ENCODE data around the gene PRG3. TPM values are rescaled to one million over a fixed set of nuclear protein-coding genes. Genes with fewer than 3 reads are reported as not detected.

PRG3 gene
- total and polyA plus RNA-seq, 2 of the 4 experiments (the other 2 are of a cell fraction), result not detected

GRCh38 chr11:57330029-57330428 lies 50.9 kb downstream of the PRG3 start:
- Histone ChIP-seq H4K20me1 (ENCODE audit: insufficient read depth, low read length) (0 out of 2 replicates have a peak, but pooled peaks cover 3% of the 10 kb centered on the region), H3K23ac (ENCODE audit: low read depth, low read length) (no peak overlapping the region), H2AK5ac (ENCODE audit: low read depth, low read length) (no peak overlapping the region), H4K91ac (ENCODE audit: insufficient read depth, low read depth, low read length) (no peak overlapping the region), H2BK20ac (ENCODE audit: low read depth, low read length) (no peak overlapping the region), H3K36me3 (ENCODE audit: control insufficient read depth, insufficient read depth, low read length) (peaks cover 66% of the 10 kb centered on the region), H3K27ac (ENCODE audit: insufficient read depth, low read length) (no peak overlapping the region), H4K5ac (ENCODE audit: low read depth, low read length) (no peak overlapping the region), H3K56ac (ENCODE audit: extremely low read depth, insufficient read depth, low read length) (no peak overlapping the region), H2AK9ac (replicated peaks; ENCODE audit: low read depth, low read length, poor library complexity) (no peak overlapping the region), H2BK15ac (ENCODE audit: low read depth, low read length) (no peak overlapping the region), H3K79me1 (ENCODE audit: low read depth in 1 of 2, low read length in 2 of 2) (peaks cover 39 to 66% of the 10 kb centered on the region in 2 experiments), H3K9ac (ENCODE audit: low read depth, low read length) (no peak overlapping the region), H2BK120ac (ENCODE audit: low read depth, low read length) (no peak overlapping the region), H3K9me1 (ENCODE audit: insufficient read depth, low read length) (peaks cover 12% of the 10 kb centered on the region), H3K27me3 (ENCODE audit: control insufficient read depth, insufficient read depth, low read length) (no peaks in the 10 kb centered on the region), H3K4me1 (ENCODE audit: control insufficient read depth, insufficient read depth, low read length) (peaks cover 12% of the 10 kb centered on the region), H3K4me2 (ENCODE audit: low read depth, low read length) (no peak overlapping the region), H3K4ac (ENCODE audit: low read depth, low read length) (no peak overlapping the region), H2BK5ac (ENCODE audit: low read depth, low read length, poor library complexity, severe bottlenecking) (no peak overlapping the region), H4K8ac (ENCODE audit: low read depth in 2 of 2, low read length in 2 of 2) (no peak overlapping the region), H2AFZ (replicated peaks; ENCODE audit: low read length, poor library complexity) (no peak overlapping the region), H3K4me3 (ENCODE audit: insufficient read depth, low read depth, low read length) (no peak overlapping the region), H3K9me3 (ENCODE audit: control insufficient read depth, insufficient read depth, low read length) (no peaks in the 10 kb centered on the region), H3K14ac (replicated peaks; ENCODE audit: low read depth, low read length) (no peak overlapping the region), H3K18ac (ENCODE audit: low read depth, low read length) (no peak overlapping the region)
- WGBS, 2 experiments (ENCODE audit: extremely low coverage in 2 of 2, insufficient read length in 1 of 2), result 83% methylated on average over 5 of the region's 9 CpGs; no CpG with 5 or more reads in 1 of the 2 experiments
- POLR2A ChIA-PET (ENCODE audit: unreplicated experiment), result no interaction called here
- CTCF ChIA-PET, result no interaction called here
- no TSS peak for BruUV-seq (replicated peaks)
- DNase-seq (no peak), ATAC-seq (ENCODE audit: low read depth) (no peak)
- intact Hi-C loops (cut with micrococcal nuclease) (no loop called here), in situ Hi-C loops (cut with MboI; ENCODE audit: low sequenced_read_pairs) (no loop called here), dilution Hi-C loops (cut with HindIII; ENCODE audit: low sequenced_read_pairs, unreplicated experiment) (no loop called here)
- TF ChIP-seq NFE2L2 (IDR thresholded peaks at IDR 0.05; ENCODE audit: low read depth, low read length) (no peak), RFX5 (IDR thresholded peaks at IDR 0.05; ENCODE audit: low read depth, low read length) (no peak), FOS (IDR thresholded peaks at IDR 0.05; ENCODE audit: low read depth, low read length) (no peak), RAD21 (IDR thresholded peaks at IDR 0.05; ENCODE audit: low read length) (no peak), MAZ (IDR thresholded peaks at IDR 0.05; ENCODE audit: borderline replicate concordance, low read depth, low read length) (no peak), USF2 (IDR thresholded peaks at IDR 0.05; ENCODE audit: low read depth, low read length) (no peak), MAFK (IDR thresholded peaks at IDR 0.05; ENCODE audit: low read depth, low read length) (no peak), CHD1 (IDR thresholded peaks at IDR 0.05; ENCODE audit: low read depth, low read length) (no peak), MXI1 (IDR thresholded peaks at IDR 0.05; ENCODE audit: borderline replicate concordance, low read depth, low read length) (no peak), POLR2A (IDR thresholded peaks at IDR 0.05; ENCODE audit: low read depth, low read length) (no peak), CEBPB (IDR thresholded peaks at IDR 0.05; ENCODE audit: low read depth, low read length) (no peak), ELK1 (IDR thresholded peaks at IDR 0.05; ENCODE audit: borderline replicate concordance, low read depth, low read length) (no peak), SMC3 (IDR thresholded peaks at IDR 0.05; ENCODE audit: low read depth, low read length) (no peak), RCOR1 (IDR thresholded peaks at IDR 0.05; ENCODE audit: insufficient replicate concordance, low read length) (no peak)
- TF ChIP-seq, protein P1, sequence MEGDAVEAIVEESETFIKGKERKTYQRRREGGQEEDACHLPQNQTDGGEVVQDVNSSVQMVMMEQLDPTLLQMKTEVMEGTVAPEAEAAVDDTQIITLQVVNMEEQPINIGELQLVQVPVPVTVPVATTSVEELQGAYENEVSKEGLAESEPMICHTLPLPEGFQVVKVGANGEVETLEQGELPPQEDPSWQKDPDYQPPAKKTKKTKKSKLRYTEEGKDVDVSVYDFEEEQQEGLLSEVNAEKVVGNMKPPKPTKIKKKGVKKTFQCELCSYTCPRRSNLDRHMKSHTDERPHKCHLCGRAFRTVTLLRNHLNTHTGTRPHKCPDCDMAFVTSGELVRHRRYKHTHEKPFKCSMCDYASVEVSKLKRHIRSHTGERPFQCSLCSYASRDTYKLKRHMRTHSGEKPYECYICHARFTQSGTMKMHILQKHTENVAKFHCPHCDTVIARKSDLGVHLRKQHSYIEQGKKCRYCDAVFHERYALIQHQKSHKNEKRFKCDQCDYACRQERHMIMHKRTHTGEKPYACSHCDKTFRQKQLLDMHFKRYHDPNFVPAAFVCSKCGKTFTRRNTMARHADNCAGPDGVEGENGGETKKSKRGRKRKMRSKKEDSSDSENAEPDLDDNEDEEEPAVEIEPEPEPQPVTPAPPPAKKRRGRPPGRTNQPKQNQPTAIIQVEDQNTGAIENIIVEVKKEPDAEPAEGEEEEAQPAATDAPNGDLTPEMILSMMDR (conservative IDR thresholded peaks at IDR 0.05; ENCODE audit: low read depth, low read length), result no peak

Data from IMR-90 (cell line).